GM12878 (cell line): ENCODE measurements around the gene SLC6A9. TPM values are rescaled to one million over a fixed set of nuclear protein-coding genes. Genes with fewer than 3 reads are reported as not detected.

Experiments used
- ATAC-seq: fragments of 200-7000 bp; cut with Tn5 transposase; 3 replicates; pipeline ENCODE4 v1.9.1; 2020; ENCODE audit warnings: mild to moderate bottlenecking, moderate library complexity
- BruUV-seq: library from RNA; stranded (reverse); fragments of 400-500 nt; replicated peaks from 2 replicates; lab custom pipeline; 2021; lab: Mats Ljungman, UMichigan
- CTCF ChIA-PET: fragments of 300-600 bp; sonication (Branson Sonifier 250); formaldehyde crosslinking; extraction: SDS; loops from one replicate; lab custom pipeline; 2021; ENCODE audit warnings: inconsistent platforms; lab: Yijun Ruan, JAX
- POLR2A ChIA-PET: fragments of 350-600 bp; formaldehyde crosslinking; extraction: SDS; loops from one replicate; lab custom pipeline; 2021; ENCODE audit warnings: inconsistent platforms; lab: Charles Lee
- RAD21 ChIA-PET: fragments of 300-600 bp; sonication (Branson Sonifier 250); formaldehyde crosslinking; loops from one replicate; lab custom pipeline; 2023; ENCODE audit warnings: antibody characterized with exemption; ENCODE audit not compliant: unreplicated experiment; lab: Charles Lee
- SMC1A ChIA-PET: fragments of 300-600 bp; sonication (Branson Sonifier 250); formaldehyde crosslinking; loops from one replicate; lab custom pipeline; 2023; ENCODE audit not compliant: unreplicated experiment, uncharacterized antibody; lab: Charles Lee
- DNase-seq: peaks from one replicate; pipeline ENCODE4 v3.0.0-alpha.2; 2011; ENCODE audit warnings: low read depth, low spot score
- FAIRE-seq: peaks from 3 replicates; lab custom pipeline; 2011; peaks lifted over from hg19 to GRCh38; lab: Jason Lieb, UNC
- H2AFZ ChIP-seq: 2 replicates; pipeline ENCODE4 v1.6.0; 2011; ENCODE audit warnings: low read depth, low read length, control low read depth; ENCODE audit not compliant: control insufficient read depth
- H3K27ac ChIP-seq: 2 replicates; pipeline ENCODE4 v1.5.1; 2011; ENCODE audit warnings: control low read depth; ENCODE audit not compliant: control insufficient read depth, insufficient read depth
- H3K27me3 ChIP-seq, 2 experiments: replicated peaks in 1 of 2; 2 replicates each; pipeline versions ENCODE4 v1.6.0 to v1.6.1; 2011; ENCODE audit warnings: low read length in 1 of 2; ENCODE audit not compliant: control insufficient read depth in 2 of 2, insufficient read depth in 2 of 2
- H3K36me3 ChIP-seq, 2 experiments: 2 replicates each; pipeline ENCODE4 v1.5.1; 2011; ENCODE audit warnings: low read length in 1 of 2; ENCODE audit not compliant: control insufficient read depth in 2 of 2, insufficient read depth in 2 of 2
- H3K4me1 ChIP-seq: 2 replicates; pipeline ENCODE4 v1.6.1; 2011; ENCODE audit warnings: mild to moderate bottlenecking, low read length, moderate library complexity, mixed read lengths; ENCODE audit not compliant: control insufficient read depth, insufficient read depth
- H3K4me2 ChIP-seq: 2 replicates; pipeline ENCODE4 v1.6.0; 2011; ENCODE audit warnings: control low read depth; ENCODE audit not compliant: control insufficient read depth, insufficient read depth
- H3K4me3 ChIP-seq: fragments of 200-600 bp; sonication (generic); 2 replicates; pipeline ENCODE4 v1.5.1; 2016
- H3K79me2 ChIP-seq: 2 replicates; pipeline ENCODE4 v1.6.0; 2011; ENCODE audit warnings: low read length; ENCODE audit not compliant: control insufficient read depth, insufficient read depth
- H3K9ac ChIP-seq: 2 replicates; pipeline ENCODE4 v1.8.0; 2011; ENCODE audit warnings: low read length, control low read depth, mixed read lengths; ENCODE audit not compliant: control insufficient read depth, insufficient read depth
- H3K9me3 ChIP-seq: replicated peaks from 3 replicates; pipeline ENCODE4 v1.5.1; 2011; ENCODE audit warnings: mild to moderate bottlenecking, low read length; ENCODE audit not compliant: control insufficient read depth, insufficient read depth
- H4K20me1 ChIP-seq: 2 replicates; pipeline ENCODE4 v1.6.0; 2011; ENCODE audit not compliant: control insufficient read depth, insufficient read depth
- DPF2 ChIP-seq: fragments of 450-650 bp; IDR thresholded peaks from 2 replicates; pipeline ENCODE4 v1.6.1; 2017; ENCODE audit warnings: mild to moderate bottlenecking
- HDGF ChIP-seq: fragments of 450-650 bp; IDR thresholded peaks from 2 replicates; pipeline ENCODE4 v1.6.1; 2016; ENCODE audit warnings: antibody characterized with exemption
- NBN ChIP-seq: fragments of 450-650 bp; IDR thresholded peaks from 2 replicates; pipeline ENCODE4 v1.6.1; 2016
- NRF1 ChIP-seq: conservative IDR thresholded peaks from 2 replicates; pipeline ENCODE4 v1.6.1; 2011; ENCODE audit warnings: mild to moderate bottlenecking, low read depth, low read length, improper control_type of control experiment
- RUNX3 ChIP-seq: IDR thresholded peaks from 2 replicates; pipeline ENCODE4 v1.6.1; 2012; ENCODE audit warnings: low read length, inconsistent platforms
- SPI1 ChIP-seq: IDR thresholded peaks from 2 replicates; pipeline ENCODE4 v1.6.1; 2011; ENCODE audit warnings: low read depth, mild to moderate bottlenecking, low read length, moderate library complexity, borderline replicate concordance; ENCODE audit not compliant: insufficient read depth
- ZNF687 ChIP-seq: fragments of 450-650 bp; IDR thresholded peaks from 2 replicates; pipeline ENCODE4 v1.6.1; 2017; ENCODE audit warnings: mild to moderate bottlenecking, moderate library complexity
- WGBS: methylation state at CpG from one replicate; pipeline ENCODE4 v1.1.6; 2016; ENCODE audit warnings: low lambda C conversion rate; ENCODE audit not compliant: insufficient replicate concordance, insufficient coverage; ENCODE audit errors: missing lambda C conversion rate; 5-methylcytosine and 5-hydroxymethylcytosine counted together
- in situ Hi-C: fragments of 300-500 bp; cut with MboI; formaldehyde crosslinking; loops from 9 replicates; pipeline ENCODE4 v1.14.3; 2018; ENCODE audit warnings: mixed read lengths
- intact Hi-C: fragments of 100-400 bp; cut with micrococcal nuclease; formaldehyde crosslinking; loops from one replicate; pipeline ENCODE4 v1.14.2; 2022; ENCODE audit not compliant: unreplicated experiment
- polyA plus RNA-seq, 11 experiments: library from polyadenylated mRNA; depleted of rRNA in 4 of 11; unstranded in 6 of 11; stranded (reverse) in 5 of 11; fragments of >200 nt; fragmentation: Nextera tagmentation in 4 of 11; fragmentation: Illumina TruSeq in 1 of 11; extraction: Ambion mirVana in 4 of 11; extraction: Trizol in 1 of 11; gene quantifications; 1 replicate in 1 of 11; 2 replicates in 10 of 11; pipeline versions ENCODE4 v1.2.1 to v1.2.3, GENCODE V29; 2011 to 2016; ENCODE audit warnings: inconsistent platforms in 2 of 11, missing spikeins in 2 of 11, low read depth in 1 of 11
- total RNA-seq, 4 experiments: library from RNA; depleted of rRNA in 3 of 4; stranded (reverse); fragments of >200 nt in 3 of 4; fragmentation: Illumina TruSeq in 1 of 4; extraction: Trizol in 1 of 4; gene quantifications; 2 replicates each; pipeline versions ENCODE4 v1.2.1 to v1.2.3, GENCODE V29; 2013 to 2021

SLC6A9 gene
- total and polyA plus RNA-seq, 10 of the 15 experiments (the other 5 are each of a cell fraction or from before 2014, with no cell fraction given): 0.02 to 2.0 (median 0.63) TPM

GRCh38 chr1:43980255-43981134 lies 50.8 kb downstream of the SLC6A9 start:
- H4K20me1 ChIP-seq: no peaks in the 10 kb centered on the region
- H3K27ac ChIP-seq: no peak overlapping the region; the same call in 1 of the 2 replicates
- peaks cover 22% of the 10 kb centered on the region for H3K4me1 ChIP-seq
- H2AFZ ChIP-seq: peak overlapping the region; percentile 29; the same call in 1 of the 2 replicates
- H3K36me3 ChIP-seq: peaks cover 4 to 7% of the 10 kb centered on the region in 2 experiments
- 0 out of 2 replicates have a peak, but pooled peaks have one; percentile 66 for TF ChIP-seq HDGF
- TF ChIP-seq RUNX3: no peak
- no peaks in the 10 kb centered on the region for H3K27me3 ChIP-seq
- intact Hi-C loops (no loop called here), in situ Hi-C loops (no loop called here)
- peak overlapping the region; percentile 72 for H3K9ac ChIP-seq
- H3K4me3 ChIP-seq: peak overlapping the region; percentile 74
- H3K79me2 ChIP-seq: peaks cover 37% of the 10 kb centered on the region
- ATAC-seq (peak; percentile 19), DNase-seq (no peak), FAIRE-seq (peak; percentile 49)
- RAD21 ChIA-PET: interaction anchor here (0.7 kb wide), 1 partner anchor 217 kb away, joined by 3 read pairs; no protein-coding TSS in a partner anchor
- POLR2A ChIA-PET: interaction anchor here (0.6 to 0.9 kb wide), 2 partner anchors 13 to 17 kb away, joined by 3 to 5 read pairs; no protein-coding TSS in a partner anchor
- H3K9me3 ChIP-seq: no peaks in the 10 kb centered on the region
- CTCF ChIA-PET: no interaction called here
- peak overlapping the region; percentile 96 for H3K4me2 ChIP-seq
- no TSS peak for BruUV-seq
- WGBS: 80% methylated on average over 13 of the region's 13 CpGs
- SMC1A ChIA-PET: no interaction called here

- ChIA-PET RAD21 (interaction anchor here (0.7 kb wide), 1 partner anchor 216 kb away, joined by 3 read pairs; no protein-coding TSS in a partner anchor), SMC1A (no interaction called here), POLR2A (interaction anchor here (0.6 to 0.9 kb wide), 2 partner anchors 14 to 16 kb away, joined by 3 to 5 read pairs; no protein-coding TSS in a partner anchor), CTCF (no interaction called here)
- Histone ChIP-seq H3K27ac (no peak overlapping the region; the same call in 1 of the 2 replicates), H3K79me2 (peaks cover 45% of the 10 kb centered on the region), H3K4me1 (peaks cover 22% of the 10 kb centered on the region), H3K36me3 (peaks cover under 1 to 7% of the 10 kb centered on the region in 2 experiments), H3K4me3 (peak overlapping the region; percentile 74), H3K9ac (peak overlapping the region; percentile 72), H3K27me3 (no peaks in the 10 kb centered on the region), H3K9me3 (no peaks in the 10 kb centered on the region), H3K4me2 (peak overlapping the region; percentile 96), H2AFZ (peak overlapping the region; percentile 29), H4K20me1 (no peaks in the 10 kb centered on the region)
- WGBS: 2% methylated on average over 14 of the region's 45 CpGs
- intact Hi-C loops: no loop called here
- BruUV-seq: no TSS peak
- ATAC-seq: peak; percentile 51
- in situ Hi-C loops: no loop called here
- no peak for DNase-seq
- peak; percentile 74 for FAIRE-seq
- no peak for TF ChIP-seq ZNF687
- no peak for TF ChIP-seq NBN
- no peak for TF ChIP-seq NRF1
- TF ChIP-seq SPI1: no peak
- no peak for TF ChIP-seq DPF2
Observed at GRCh38 chr1:43979528-43980254, 51.6 kb downstream of the SLC6A9 start.
